CD4-positive, alpha-beta T cell treated with Interleukin-15 for 4 hours (primary cell): ENCODE results near the gene TMEM43.

Experiments used
- DNase-seq: peaks from one replicate; pipeline ENCODE4 v3.0.0-alpha.2; 2020; ENCODE audit warnings: low spot score

TMEM43 gene

GRCh38 chr3:14178247-14179113 is 53.6 kb downstream of the TMEM43 start, which contains the start of the genes LSM3 and XPC:
TSS of gene LSM3 (plus strand) at chr3:14178817. CDS start at chr3:14178861, 44 bp downstream.
TSS of gene XPC (minus strand) at chr3:14178601. CDS start at chr3:14178568, 33 bp downstream.
- peak; percentile 98 for DNase-seq

DNA sequence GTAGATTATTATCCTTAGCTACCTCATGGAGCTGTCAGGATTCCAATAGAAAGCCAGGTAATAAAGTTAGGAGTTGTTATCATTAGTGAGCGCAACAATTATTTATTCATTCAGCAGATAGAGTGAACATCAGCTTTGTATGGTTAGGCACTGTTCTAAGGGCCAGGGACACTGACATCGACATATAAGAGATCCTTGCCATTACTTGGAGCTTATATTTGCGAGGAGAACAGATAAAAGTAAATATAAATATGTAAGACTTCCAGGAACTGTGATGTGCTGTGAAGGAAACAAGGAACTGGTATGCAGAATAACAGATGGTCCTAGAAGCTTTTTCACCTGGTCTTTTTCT is 54.2 kb downstream of the TMEM43 start:
- no peak for DNase-seq

- DNase-seq: no peak
Observed at GRCh38 chr3:14179795-14180194, 54.9 kb downstream of the TMEM43 start.

DNA sequence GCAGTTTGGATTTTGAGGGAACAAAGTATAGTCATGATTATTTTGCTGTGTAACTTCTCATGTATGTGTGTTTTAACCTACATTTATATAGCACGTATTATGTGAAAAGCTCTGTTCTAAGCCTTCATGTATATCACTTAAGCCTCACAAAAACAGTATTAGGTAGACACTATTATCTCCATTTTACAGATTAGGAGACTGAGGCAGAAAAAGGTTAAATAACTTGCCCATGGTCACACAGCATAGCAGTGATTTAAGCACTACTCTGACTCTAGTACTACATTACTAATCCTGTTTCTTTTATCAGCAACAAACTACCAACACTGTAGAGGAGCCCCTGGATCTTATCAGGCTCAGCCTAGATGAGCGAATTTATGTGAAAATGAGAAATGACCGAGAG is 56.4 kb downstream of the TMEM43 start:
- DNase-seq: no peak

- no peak for DNase-seq
Observed at GRCh38 chr3:14183015-14183577, 58.2 kb downstream of the TMEM43 start.

DNA sequence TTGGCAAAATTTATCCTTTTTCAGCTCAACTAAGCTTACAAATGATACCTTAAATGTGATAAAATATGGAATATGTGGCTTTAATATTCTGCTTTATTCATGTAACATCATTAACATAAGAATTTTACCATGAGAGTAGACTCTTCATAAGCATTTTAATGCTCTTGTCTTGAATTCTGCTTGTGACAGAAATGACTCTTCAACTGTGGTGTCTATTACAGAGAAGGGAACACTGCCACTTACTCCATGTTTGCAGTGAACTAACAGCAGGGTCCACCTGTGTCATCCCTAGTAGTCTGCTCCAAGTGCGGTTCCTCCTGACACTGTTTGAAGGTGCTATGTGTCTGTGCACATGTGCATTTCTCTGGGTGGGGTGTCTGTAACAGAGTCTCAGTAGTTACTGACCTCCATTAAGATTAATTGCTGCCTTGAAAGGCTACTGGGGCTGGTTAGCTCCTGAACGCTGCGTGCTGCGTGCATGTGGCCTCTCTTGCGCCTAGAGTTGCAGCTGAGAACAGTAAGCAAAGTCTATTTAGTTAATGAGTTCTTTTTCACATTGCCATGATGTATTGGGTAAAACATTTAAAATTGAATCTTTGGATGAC is 62.1 kb downstream of the TMEM43 start:
- no peak for DNase-seq

DNA sequence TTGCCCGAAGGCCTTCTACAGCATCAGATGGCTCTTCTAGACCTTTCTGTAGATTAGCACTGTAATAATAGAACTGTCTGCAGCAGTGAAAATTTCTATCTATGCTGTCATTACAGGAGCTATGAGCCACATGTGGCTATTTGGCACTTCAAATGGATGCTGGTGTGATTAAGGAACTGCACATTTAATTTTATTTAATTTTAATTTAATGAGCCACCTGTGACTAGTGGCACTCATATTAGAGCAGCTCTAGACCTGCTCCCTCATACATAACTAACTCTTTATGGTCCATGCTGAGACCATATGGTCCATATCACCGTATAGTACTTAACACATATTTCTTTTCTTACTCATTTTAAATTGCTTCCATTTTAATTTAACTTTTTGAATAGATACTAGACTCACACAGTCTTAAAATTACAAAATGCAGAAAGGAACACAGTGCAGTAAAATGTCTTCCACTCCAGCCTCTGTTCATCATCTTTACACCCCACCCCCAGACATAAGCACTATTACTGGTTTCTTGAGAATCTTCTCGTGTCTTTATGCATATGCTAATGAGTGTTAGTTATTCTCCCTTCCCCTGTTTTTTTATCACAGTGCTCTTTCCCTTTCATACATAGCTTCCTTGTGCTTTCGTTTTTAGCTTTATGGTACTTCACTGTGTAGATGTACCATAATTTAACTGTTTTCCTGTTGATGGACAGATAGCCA is 63.3 kb downstream of the TMEM43 start:
- DNase-seq: no peak
